GM21825 (cell line): Measurements from ENCODE around the gene FAM184B.

ENCODE experiments used
- ATAC-seq: cut with Tn5 transposase; IDR thresholded peaks from one replicate; pipeline ENCODE4 v1.9.1; 2021; ENCODE audit warnings: mild to moderate bottlenecking, moderate library complexity; ENCODE audit not compliant: unreplicated experiment

FAM184B gene

GRCh38 chr4:17587094-17587822 is 194.2 kb downstream of the FAM184B start:
- ATAC-seq, result no peak

- ATAC-seq, result no peak
Measured at GRCh38 chr4:17584521-17585213, 196.8 kb downstream of the FAM184B start.

- ATAC-seq, result no peak
Measured at GRCh38 chr4:17583941-17584340, 197.5 kb downstream of the FAM184B start.

GRCh38 chr4:17583276-17583675 is 198.1 kb downstream of the FAM184B start:
- ATAC-seq, result no peak

- ATAC-seq, result no peak
Measured at GRCh38 chr4:17580969-17581368, 200.5 kb downstream of the FAM184B start.
